Mesothelial cell of epicardium (in vitro differentiated cells): ENCODE results near the gene ARMC6. TPM values are rescaled to one million over a fixed set of nuclear protein-coding genes. Genes with fewer than 3 reads are reported as not detected.

ENCODE experiments used
- DNase-seq, 2 experiments: peaks; one replicate each; pipeline ENCODE4 v3.0.0; 2021; ENCODE audit warnings: low spot score in 2 of 2; ENCODE audit not compliant: unreplicated experiment in 2 of 2
- H3K27ac Mint-ChIP-seq: 2 replicates; pipeline ENCODE4 v1.8.0; 2021; ENCODE audit warnings: mixed read lengths
- H3K27me3 Mint-ChIP-seq: 2 replicates; pipeline ENCODE4 v1.8.0; 2021; ENCODE audit warnings: low read depth, mixed read lengths
- H3K36me3 Mint-ChIP-seq: 2 replicates; pipeline ENCODE4 v1.8.0; 2021; ENCODE audit warnings: mixed read lengths
- H3K4me1 Mint-ChIP-seq: 2 replicates; pipeline ENCODE4 v1.8.0; 2021; ENCODE audit warnings: mixed read lengths
- H3K4me3 Mint-ChIP-seq: 2 replicates; pipeline ENCODE4 v1.8.0; 2021; ENCODE audit warnings: mild to moderate bottlenecking, moderate library complexity, mixed read lengths
- H3K9me3 Mint-ChIP-seq: 2 replicates; pipeline ENCODE4 v1.8.0; 2021; ENCODE audit warnings: mixed read lengths
- CTCF ChIP-seq: fragments of 200-600 bp; sonication (generic); IDR thresholded peaks from one replicate; pipeline ENCODE4 v1.5.0; 2021; ENCODE audit warnings: antibody characterized with exemption; ENCODE audit not compliant: unreplicated experiment
- total RNA-seq: library from RNA; stranded (reverse); gene quantifications from 3 replicates; pipeline ENCODE4 v1.2.1, GENCODE V29; 2021

Gene ARMC6
- total RNA-seq, 1 donor from 2014 or later: 25.8 TPM

GRCh38 chr19:19079571-19079970 is 46.2 kb downstream of the ARMC6 start:
- no peak for TF ChIP-seq CTCF
- Mint-ChIP-seq H3K27ac (no peak overlapping the region), H3K4me1 (no peaks in the 10 kb centered on the region), H3K36me3 (peaks cover 3% of the 10 kb centered on the region), H3K4me3 (no peak overlapping the region), H3K27me3 (no peaks in the 10 kb centered on the region), H3K9me3 (no peaks in the 10 kb centered on the region)
- DNase-seq: no peak

GRCh38 chr19:19081642-19082151 is 48.3 kb downstream of the ARMC6 start:
- Mint-ChIP-seq H3K27me3 (no peaks in the 10 kb centered on the region), H3K36me3 (peaks cover 3% of the 10 kb centered on the region), H3K4me3 (no peak overlapping the region), H3K4me1 (no peaks in the 10 kb centered on the region), H3K9me3 (no peaks in the 10 kb centered on the region), H3K27ac (no peak overlapping the region)
- DNase-seq: no peak
- TF ChIP-seq CTCF: no peak

GRCh38 chr19:19083413-19084178 is 50.2 kb downstream of the ARMC6 start:
- no peak overlapping the region for H3K27ac Mint-ChIP-seq
- H3K9me3 Mint-ChIP-seq: no peaks in the 10 kb centered on the region
- TF ChIP-seq CTCF: no peak
- H3K4me1 Mint-ChIP-seq: no peaks in the 10 kb centered on the region
- no peak overlapping the region for H3K4me3 Mint-ChIP-seq
- no peaks in the 10 kb centered on the region for H3K27me3 Mint-ChIP-seq
- no peak for DNase-seq
- H3K36me3 Mint-ChIP-seq: no peaks in the 10 kb centered on the region

GRCh38 chr19:19087676-19088075 is 54.3 kb downstream of the ARMC6 start:
- Mint-ChIP-seq H3K9me3 (no peaks in the 10 kb centered on the region), H3K36me3 (no peaks in the 10 kb centered on the region), H3K4me3 (no peak overlapping the region), H3K4me1 (peaks cover 11% of the 10 kb centered on the region), H3K27me3 (no peaks in the 10 kb centered on the region), H3K27ac (no peak overlapping the region)
- DNase-seq: no peak
- no peak for TF ChIP-seq CTCF

GRCh38 chr19:19094513-19094912 is 61.1 kb downstream of the ARMC6 start:
- Mint-ChIP-seq H3K27ac (no peak overlapping the region), H3K36me3 (peaks cover 6% of the 10 kb centered on the region), H3K4me3 (no peak overlapping the region), H3K4me1 (peaks cover 14% of the 10 kb centered on the region), H3K27me3 (no peaks in the 10 kb centered on the region), H3K9me3 (no peaks in the 10 kb centered on the region)
- no peak for TF ChIP-seq CTCF
- no peak for DNase-seq
